ENCODE data around the gene ENDOV. TPM values are rescaled to one million over a fixed set of nuclear protein-coding genes. Genes with fewer than 3 reads are reported as not detected.

Gene ENDOV
- total and polyA plus RNA-seq, 4 donors: 5.7 to 11.9 (median 8.3) TPM

- H3K36me3 ChIP-seq (ENCODE audit: control insufficient read depth in 4 of 4, insufficient read depth in 3 of 4, low read depth in 1 of 4, low read length in 3 of 4): peaks cover 20 to 97% (median 86%) of the 10 kb centered on the region in 4 donors
- no peaks in the 10 kb centered on the region for H3K27me3 ChIP-seq (ENCODE audit: control insufficient read depth in 4 of 4, insufficient read depth in 4 of 4, low read length in 3 of 4)
- H3K9me3 ChIP-seq (ENCODE audit: control insufficient read depth in 4 of 4, low read length in 3 of 4): no peaks in the 10 kb centered on the region
- no peak overlapping the region for H3K4me3 ChIP-seq (ENCODE audit: low read depth in 1 of 3, low read length in 3 of 3)
- 90% methylated on average over 21 of the region's 21 CpGs for WGBS
- no peak for DNase-seq (ENCODE audit: low spot score)
- no peak overlapping the region for H3K27ac ChIP-seq (ENCODE audit: low read depth in 1 of 2, low read length in 2 of 2)
- no peaks in the 10 kb centered on the region for H3K4me1 ChIP-seq (ENCODE audit: control insufficient read depth in 4 of 4, insufficient read depth in 4 of 4, low read length in 3 of 4)
- TF ChIP-seq NR2F2 (IDR thresholded peaks at IDR 0.05) (no peak), SP1 (IDR thresholded peaks at IDR 0.05) (no peak), ATF3 (IDR thresholded peaks at IDR 0.05) (no peak), GABPA (IDR thresholded peaks at IDR 0.05 in 1 of 2, conservative IDR thresholded peaks at IDR 0.05 in 1 of 2) (no peak), FOXA2 (IDR thresholded peaks at IDR 0.05) (no peak), FOXA1 (IDR thresholded peaks at IDR 0.05) (no peak), RXRA (IDR thresholded peaks at IDR 0.05) (no peak), EGR1 (IDR thresholded peaks at IDR 0.05; ENCODE audit: low read depth in 2 of 2) (no peak)
- no peak overlapping the region for H3K9ac ChIP-seq (ENCODE audit: low read depth in 1 of 2, low read length in 2 of 2)
Measured at GRCh38 chr17:80380555-80381002, 34.4 kb upstream of the ENDOV start.

- Histone ChIP-seq H3K9ac (ENCODE audit: low read depth in 1 of 2, low read length in 2 of 2) (no peak overlapping the region), H3K4me3 (ENCODE audit: low read depth in 1 of 3, low read length in 3 of 3) (no peak overlapping the region), H3K9me3 (ENCODE audit: control insufficient read depth in 4 of 4, low read length in 3 of 4) (no peaks in the 10 kb centered on the region), H3K4me1 (ENCODE audit: control insufficient read depth in 4 of 4, insufficient read depth in 4 of 4, low read length in 3 of 4) (no peaks in the 10 kb centered on the region), H3K27me3 (ENCODE audit: control insufficient read depth in 4 of 4, insufficient read depth in 4 of 4, low read length in 3 of 4) (no peaks in the 10 kb centered on the region), H3K36me3 (ENCODE audit: control insufficient read depth in 4 of 4, insufficient read depth in 3 of 4, low read depth in 1 of 4, low read length in 3 of 4) (peaks cover 18 to 97% (median 83%) of the 10 kb centered on the region in 4 donors), H3K27ac (ENCODE audit: low read depth in 1 of 2, low read length in 2 of 2) (no peak overlapping the region)
- TF ChIP-seq ZBTB33 (IDR thresholded peaks at IDR 0.05) (no peak), MAX (IDR thresholded peaks at IDR 0.05) (no peak), NR2F2 (IDR thresholded peaks at IDR 0.05) (no peak), SP1 (IDR thresholded peaks at IDR 0.05) (no peak), RXRA (IDR thresholded peaks at IDR 0.05) (no peak), ATF3 (IDR thresholded peaks at IDR 0.05) (no peak), HNF4A (conservative IDR thresholded peaks at IDR 0.05) (no peak), JUND (IDR thresholded peaks at IDR 0.05) (no peak), RAD21 (IDR thresholded peaks at IDR 0.05) (no peak), EGR1 (IDR thresholded peaks at IDR 0.05; ENCODE audit: low read depth in 2 of 2) (no peak), FOXA2 (IDR thresholded peaks at IDR 0.05) (no peak), CTCF (IDR thresholded peaks at IDR 0.05; ENCODE audit: low read depth, low read length, missing input control) (no peak), HNF4G (IDR thresholded peaks at IDR 0.05) (no peak), YY1 (IDR thresholded peaks at IDR 0.05) (no peak), TAF1 (conservative IDR thresholded peaks at IDR 0.05) (no peak)
- 97% methylated on average over 18 of the region's 18 CpGs for WGBS
- DNase-seq (ENCODE audit: low spot score): no peak
Measured at GRCh38 chr17:80381416-80381923, 33.5 kb upstream of the ENDOV start.

Data from liver (tissue), 9 donors.